ENCODE results near the gene ABI3.

The ABI3 gene

DNA sequence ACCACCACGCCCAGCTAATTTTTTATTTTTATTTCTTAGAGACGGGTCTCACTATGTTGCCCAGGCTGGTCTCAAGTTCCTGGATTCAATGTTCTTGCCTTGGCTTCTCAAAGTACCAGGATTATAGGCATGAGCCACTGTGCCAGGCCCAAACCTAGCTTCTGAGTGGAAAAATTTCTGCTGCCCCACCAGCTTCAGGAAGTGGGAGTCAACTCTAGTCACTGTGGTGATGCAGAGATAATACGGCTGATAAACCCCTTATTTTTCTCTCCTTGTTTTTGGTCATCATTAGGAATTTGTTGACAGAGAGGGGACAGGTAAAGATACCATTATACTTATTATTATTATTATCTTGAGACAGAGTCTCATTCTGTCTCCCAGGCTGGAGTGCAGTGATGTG lies 47.9 kb downstream of the ABI3 start:
- Histone ChIP-seq H3K9ac (ENCODE audit: low read length) (no peak overlapping the region), H3K9me2 (replicated peaks; ENCODE audit: insufficient read depth, low read length) (no peaks in the 10 kb centered on the region), H4K20me1 (ENCODE audit: low read depth, low read length) (no peaks in the 10 kb centered on the region), H3F3A (ENCODE audit: insufficient read depth) (no peaks in the 10 kb centered on the region), H3K27ac (ENCODE audit: low read depth, low read length) (no peak overlapping the region), H3K9me3 (ENCODE audit: insufficient read depth, low read length) (no peaks in the 10 kb centered on the region), H3K27me3 (ENCODE audit: low read length) (no peaks in the 10 kb centered on the region), H3K36me3 (ENCODE audit: low read length) (no peaks in the 10 kb centered on the region), H3K4me3 (ENCODE audit: insufficient read depth, low read length, poor library complexity, severe bottlenecking) (no peak overlapping the region), H2AFZ (ENCODE audit: low read depth, low read length, severe bottlenecking) (no peak overlapping the region), H3K79me2 (ENCODE audit: insufficient read depth, low read length) (no peaks in the 10 kb centered on the region), H3K4me2 (ENCODE audit: low read depth, low read length, poor library complexity, severe bottlenecking) (no peak overlapping the region)
- TF ChIP-seq, protein P1, sequence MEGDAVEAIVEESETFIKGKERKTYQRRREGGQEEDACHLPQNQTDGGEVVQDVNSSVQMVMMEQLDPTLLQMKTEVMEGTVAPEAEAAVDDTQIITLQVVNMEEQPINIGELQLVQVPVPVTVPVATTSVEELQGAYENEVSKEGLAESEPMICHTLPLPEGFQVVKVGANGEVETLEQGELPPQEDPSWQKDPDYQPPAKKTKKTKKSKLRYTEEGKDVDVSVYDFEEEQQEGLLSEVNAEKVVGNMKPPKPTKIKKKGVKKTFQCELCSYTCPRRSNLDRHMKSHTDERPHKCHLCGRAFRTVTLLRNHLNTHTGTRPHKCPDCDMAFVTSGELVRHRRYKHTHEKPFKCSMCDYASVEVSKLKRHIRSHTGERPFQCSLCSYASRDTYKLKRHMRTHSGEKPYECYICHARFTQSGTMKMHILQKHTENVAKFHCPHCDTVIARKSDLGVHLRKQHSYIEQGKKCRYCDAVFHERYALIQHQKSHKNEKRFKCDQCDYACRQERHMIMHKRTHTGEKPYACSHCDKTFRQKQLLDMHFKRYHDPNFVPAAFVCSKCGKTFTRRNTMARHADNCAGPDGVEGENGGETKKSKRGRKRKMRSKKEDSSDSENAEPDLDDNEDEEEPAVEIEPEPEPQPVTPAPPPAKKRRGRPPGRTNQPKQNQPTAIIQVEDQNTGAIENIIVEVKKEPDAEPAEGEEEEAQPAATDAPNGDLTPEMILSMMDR (IDR thresholded peaks at IDR 0.05; ENCODE audit: insufficient read depth, low read length, poor library complexity, severe bottlenecking): no peak
- TF ChIP-seq EZH2phosphoT487 (conservative IDR thresholded peaks at IDR 0.05; ENCODE audit: low read length): no peak

DNA sequence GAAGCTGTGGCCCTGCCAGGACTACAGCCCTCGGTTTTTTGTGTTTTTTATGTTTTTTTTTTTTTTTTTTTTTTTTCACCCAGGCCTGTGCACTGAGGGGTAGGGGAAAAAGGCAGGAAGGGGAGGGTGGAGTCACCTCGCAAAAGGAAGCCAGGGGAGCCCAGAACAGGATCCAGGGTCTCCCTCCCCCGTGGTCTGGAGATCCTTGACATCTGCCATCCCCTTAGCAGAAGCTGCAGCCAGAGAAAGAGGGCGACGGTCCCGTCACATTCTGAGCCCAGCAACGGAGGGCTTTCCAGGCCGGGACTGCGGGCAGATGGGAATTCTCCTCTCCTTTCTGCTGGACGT lies 49.1 kb downstream of the ABI3 start:
- Histone ChIP-seq H3K4me2 (ENCODE audit: low read depth, low read length, poor library complexity, severe bottlenecking) (peak overlapping the region; percentile 45), H3K79me2 (ENCODE audit: insufficient read depth, low read length) (no peaks in the 10 kb centered on the region), H3F3A (ENCODE audit: insufficient read depth) (no peaks in the 10 kb centered on the region), H3K4me3 (ENCODE audit: insufficient read depth, low read length, poor library complexity, severe bottlenecking) (no peak overlapping the region), H3K27ac (ENCODE audit: low read depth, low read length) (no peak overlapping the region), H3K9me3 (ENCODE audit: insufficient read depth, low read length) (no peaks in the 10 kb centered on the region), H4K20me1 (ENCODE audit: low read depth, low read length) (no peaks in the 10 kb centered on the region), H3K9me2 (replicated peaks; ENCODE audit: insufficient read depth, low read length) (no peaks in the 10 kb centered on the region), H3K36me3 (ENCODE audit: low read length) (no peaks in the 10 kb centered on the region), H3K27me3 (ENCODE audit: low read length) (no peaks in the 10 kb centered on the region), H2AFZ (ENCODE audit: low read depth, low read length, severe bottlenecking) (no peak overlapping the region), H3K9ac (ENCODE audit: low read length) (no peak overlapping the region)
- no peak for TF ChIP-seq EZH2phosphoT487 (conservative IDR thresholded peaks at IDR 0.05; ENCODE audit: low read length)
- TF ChIP-seq, protein P1 (IDR thresholded peaks at IDR 0.05; ENCODE audit: insufficient read depth, low read length, poor library complexity, severe bottlenecking): no peak

DNA sequence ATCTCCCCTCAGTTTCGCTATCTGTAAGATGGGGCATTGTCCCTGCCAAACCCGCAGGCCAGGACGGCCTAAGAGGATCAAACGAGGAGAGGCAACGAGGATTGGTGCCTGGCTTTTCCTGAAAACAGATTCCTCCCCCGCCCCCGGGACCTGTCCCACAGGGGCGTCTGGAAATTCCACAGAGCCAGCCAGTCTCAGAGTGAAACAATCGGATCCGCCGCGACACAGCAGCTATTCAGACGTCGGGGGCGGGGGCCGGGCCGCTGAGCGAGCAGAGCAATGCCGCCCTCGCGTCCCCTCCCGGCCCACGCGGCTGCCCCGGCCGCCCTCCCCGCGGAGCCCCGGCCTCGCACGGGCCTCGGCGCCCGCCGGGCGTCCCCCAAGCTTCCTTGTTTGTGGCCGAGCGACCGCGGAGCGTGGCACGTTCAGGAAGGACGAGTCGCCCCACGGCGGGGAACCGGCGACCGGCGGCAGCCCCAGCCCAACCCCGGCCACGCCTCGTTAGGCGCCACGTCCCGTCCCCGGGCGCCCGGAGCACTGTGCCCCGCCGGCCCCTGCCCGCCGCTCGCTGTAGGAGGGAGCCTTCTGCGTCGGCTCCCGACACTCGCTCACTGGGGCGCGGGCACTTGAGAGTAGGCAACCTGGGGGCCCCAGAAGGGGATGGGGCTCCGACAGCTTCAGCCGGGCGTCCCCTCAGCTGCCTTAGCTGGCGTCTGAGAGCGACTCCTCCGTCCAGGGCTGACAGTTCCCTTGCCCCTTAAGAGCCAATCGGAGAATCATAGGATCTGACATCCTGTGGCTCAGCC lies 49.7 kb downstream of the ABI3 start:
- no peak overlapping the region for H3K27ac ChIP-seq (ENCODE audit: low read depth, low read length)
- no peak overlapping the region; the same call in 1 of the 2 replicates for H3K9ac ChIP-seq (ENCODE audit: low read length)
- H2AFZ ChIP-seq (ENCODE audit: low read depth, low read length, severe bottlenecking): no peak overlapping the region
- H3K4me2 ChIP-seq (ENCODE audit: low read depth, low read length, poor library complexity, severe bottlenecking): peak overlapping the region; percentile 45
- no peak overlapping the region for H3K4me3 ChIP-seq (ENCODE audit: insufficient read depth, low read length, poor library complexity, severe bottlenecking)
- H3K36me3 ChIP-seq (ENCODE audit: low read length): no peaks in the 10 kb centered on the region
- H3F3A ChIP-seq (ENCODE audit: insufficient read depth): no peaks in the 10 kb centered on the region
- H3K79me2 ChIP-seq (ENCODE audit: insufficient read depth, low read length): no peaks in the 10 kb centered on the region
- H3K9me3 ChIP-seq (ENCODE audit: insufficient read depth, low read length): no peaks in the 10 kb centered on the region
- no peaks in the 10 kb centered on the region for H3K27me3 ChIP-seq (ENCODE audit: low read length)
- TF ChIP-seq, protein P1 (IDR thresholded peaks at IDR 0.05; ENCODE audit: insufficient read depth, low read length, poor library complexity, severe bottlenecking): no peak
- 0 out of 2 replicates have a peak, but pooled peaks have one; percentile 83 for TF ChIP-seq EZH2phosphoT487 (conservative IDR thresholded peaks at IDR 0.05; ENCODE audit: low read length)
- H3K9me2 ChIP-seq (replicated peaks; ENCODE audit: insufficient read depth, low read length): no peaks in the 10 kb centered on the region
- H4K20me1 ChIP-seq (ENCODE audit: low read depth, low read length): no peaks in the 10 kb centered on the region

Measured in SU-DHL-6 (cell line).